GM13976 (cell line): ENCODE results near the gene RAD51B.

Experiments used
- DNase-seq: peaks from one replicate; pipeline ENCODE4 v3.0.0; 2012; ENCODE audit warnings: low spot score
- CTCF ChIP-seq: IDR thresholded peaks from 2 replicates; pipeline ENCODE4 v1.5.1; 2012; ENCODE audit warnings: borderline replicate concordance, mild to moderate bottlenecking; ENCODE audit not compliant: insufficient read depth; ENCODE audit errors: extremely low read depth, missing control alignments, control extremely low read depth
- in situ Hi-C: fragments of 300-500 bp; cut with MboI; formaldehyde crosslinking; loops from one replicate; pipeline ENCODE4 v1.12.0; 2022; ENCODE audit warnings: low sequenced_read_pairs, mixed read lengths, inconsistent platforms; ENCODE audit not compliant: unreplicated experiment

Gene RAD51B

GRCh38 chr14:68416171-68416570 lies 596.6 kb downstream of the RAD51B start:
- in situ Hi-C loops: no loop called here

GRCh38 chr14:68417009-68417650 lies 597.6 kb downstream of the RAD51B start:
- TF ChIP-seq CTCF: no peak
- in situ Hi-C loops: no loop called here
- DNase-seq: no peak

More at GRCh38 chr14:68416171-68416570, 596.6 kb downstream of the RAD51B start:
- TF ChIP-seq CTCF: no peak
- no peak for DNase-seq

- no peak for DNase-seq
- no peak for TF ChIP-seq CTCF
- in situ Hi-C loops: no loop called here
Measured at GRCh38 chr14:68418174-68419118, 598.9 kb downstream of the RAD51B start.

- in situ Hi-C loops: no loop called here
- DNase-seq: no peak
- no peak for TF ChIP-seq CTCF
Measured at GRCh38 chr14:68420350-68420749, 600.8 kb downstream of the RAD51B start.

GRCh38 chr14:68421116-68421515 lies 601.5 kb downstream of the RAD51B start:
- no peak for DNase-seq
- no peak for TF ChIP-seq CTCF
- in situ Hi-C loops: no loop called here

GRCh38 chr14:68423686-68424085 lies 604.1 kb downstream of the RAD51B start:
- in situ Hi-C loops: no loop called here
- no peak for DNase-seq

More at GRCh38 chr14:68423686-68424085, 604.1 kb downstream of the RAD51B start:
- no peak for TF ChIP-seq CTCF
